Measurements from ENCODE around the gene FCF1. TPM values are rescaled to one million over a fixed set of nuclear protein-coding genes. Genes with fewer than 3 reads are reported as not detected.
A peak's percentile ranks its signal among the peaks of the same experiment; 100 is the strongest.

The FCF1 gene
- total and polyA plus RNA-seq, 2 experiments from 2014 or later: 30.3 to 58.7 TPM

DNA sequence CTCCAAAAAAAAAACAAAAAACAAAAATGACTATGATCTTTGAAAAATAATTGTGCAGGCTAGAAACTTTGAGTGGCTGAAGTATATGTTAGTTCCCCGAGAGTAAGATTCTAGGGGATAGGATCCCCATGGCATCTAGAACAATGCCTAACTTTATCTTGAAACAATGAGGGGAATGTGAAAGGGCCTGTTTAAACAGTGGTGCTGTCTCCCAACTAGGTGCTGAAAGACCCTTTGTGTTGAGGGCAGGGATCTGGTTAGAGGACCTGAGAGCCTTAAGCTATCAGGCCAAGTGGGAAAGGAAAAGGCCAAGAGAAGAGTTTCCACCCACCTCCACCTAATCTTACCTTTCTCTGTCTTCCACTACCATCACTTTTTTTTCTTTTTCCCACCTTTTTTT, 43.4 kb downstream of the FCF1 start:
- peak; percentile 92 for ATAC-seq

More for the DNA sequence above, 43.4 kb downstream of the FCF1 start:
- no peaks in the 10 kb centered on the region for H4K20me1 ChIP-seq (replicated peaks; ENCODE audit: insufficient read depth)
- H3K4me2 ChIP-seq: no peak overlapping the region
- peaks cover 15% of the 10 kb centered on the region; the same call in 2 of the 3 replicates for H3K36me3 Mint-ChIP-seq (ENCODE audit: low read depth)
- no peak overlapping the region for H3K4me3 Mint-ChIP-seq
- no peaks in the 10 kb centered on the region for H3K27me3 ChIP-seq (ENCODE audit: insufficient read depth)
- no peaks in the 10 kb centered on the region for H3F3A ChIP-seq (replicated peaks; ENCODE audit: low read depth)
- no peak overlapping the region for H3K27ac Mint-ChIP-seq
- H3K9me2 ChIP-seq (ENCODE audit: insufficient read depth): no peaks in the 10 kb centered on the region
- no peaks in the 10 kb centered on the region for H3K79me2 ChIP-seq (replicated peaks; ENCODE audit: insufficient read depth)
- no peak overlapping the region for H3K4me3 ChIP-seq
- peaks cover 21% of the 10 kb centered on the region for H3K9me3 Mint-ChIP-seq
- no peak for TF ChIP-seq NANOG (IDR thresholded peaks at IDR 0.05; ENCODE audit: borderline replicate concordance)
- TF ChIP-seq, protein P1, sequence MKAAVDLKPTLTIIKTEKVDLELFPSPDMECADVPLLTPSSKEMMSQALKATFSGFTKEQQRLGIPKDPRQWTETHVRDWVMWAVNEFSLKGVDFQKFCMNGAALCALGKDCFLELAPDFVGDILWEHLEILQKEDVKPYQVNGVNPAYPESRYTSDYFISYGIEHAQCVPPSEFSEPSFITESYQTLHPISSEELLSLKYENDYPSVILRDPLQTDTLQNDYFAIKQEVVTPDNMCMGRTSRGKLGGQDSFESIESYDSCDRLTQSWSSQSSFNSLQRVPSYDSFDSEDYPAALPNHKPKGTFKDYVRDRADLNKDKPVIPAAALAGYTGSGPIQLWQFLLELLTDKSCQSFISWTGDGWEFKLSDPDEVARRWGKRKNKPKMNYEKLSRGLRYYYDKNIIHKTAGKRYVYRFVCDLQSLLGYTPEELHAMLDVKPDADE (IDR thresholded peaks at IDR 0.05): no peak
- no peak for TF ChIP-seq ZNF462 (CRISPR knock-in tag; IDR thresholded peaks at IDR 0.05)
- TF ChIP-seq STAT1 (IDR thresholded peaks at IDR 0.05; ENCODE audit: unreplicated experiment): no peak
- TF ChIP-seq EZH2 (IDR thresholded peaks at IDR 0.05; ENCODE audit: low read depth, unreplicated experiment): no peak
- no peak for TF ChIP-seq POLR2AphosphoS5 (IDR thresholded peaks at IDR 0.05; ENCODE audit: low read depth)
- TF ChIP-seq, protein P2, sequence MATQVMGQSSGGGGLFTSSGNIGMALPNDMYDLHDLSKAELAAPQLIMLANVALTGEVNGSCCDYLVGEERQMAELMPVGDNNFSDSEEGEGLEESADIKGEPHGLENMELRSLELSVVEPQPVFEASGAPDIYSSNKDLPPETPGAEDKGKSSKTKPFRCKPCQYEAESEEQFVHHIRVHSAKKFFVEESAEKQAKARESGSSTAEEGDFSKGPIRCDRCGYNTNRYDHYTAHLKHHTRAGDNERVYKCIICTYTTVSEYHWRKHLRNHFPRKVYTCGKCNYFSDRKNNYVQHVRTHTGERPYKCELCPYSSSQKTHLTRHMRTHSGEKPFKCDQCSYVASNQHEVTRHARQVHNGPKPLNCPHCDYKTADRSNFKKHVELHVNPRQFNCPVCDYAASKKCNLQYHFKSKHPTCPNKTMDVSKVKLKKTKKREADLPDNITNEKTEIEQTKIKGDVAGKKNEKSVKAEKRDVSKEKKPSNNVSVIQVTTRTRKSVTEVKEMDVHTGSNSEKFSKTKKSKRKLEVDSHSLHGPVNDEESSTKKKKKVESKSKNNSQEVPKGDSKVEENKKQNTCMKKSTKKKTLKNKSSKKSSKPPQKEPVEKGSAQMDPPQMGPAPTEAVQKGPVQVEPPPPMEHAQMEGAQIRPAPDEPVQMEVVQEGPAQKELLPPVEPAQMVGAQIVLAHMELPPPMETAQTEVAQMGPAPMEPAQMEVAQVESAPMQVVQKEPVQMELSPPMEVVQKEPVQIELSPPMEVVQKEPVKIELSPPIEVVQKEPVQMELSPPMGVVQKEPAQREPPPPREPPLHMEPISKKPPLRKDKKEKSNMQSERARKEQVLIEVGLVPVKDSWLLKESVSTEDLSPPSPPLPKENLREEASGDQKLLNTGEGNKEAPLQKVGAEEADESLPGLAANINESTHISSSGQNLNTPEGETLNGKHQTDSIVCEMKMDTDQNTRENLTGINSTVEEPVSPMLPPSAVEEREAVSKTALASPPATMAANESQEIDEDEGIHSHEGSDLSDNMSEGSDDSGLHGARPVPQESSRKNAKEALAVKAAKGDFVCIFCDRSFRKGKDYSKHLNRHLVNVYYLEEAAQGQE (IDR thresholded peaks at IDR 0.05; ENCODE audit: unreplicated experiment): peak; percentile 56
- no peak for TF ChIP-seq CREB1 (CRISPR knock-in tag; IDR thresholded peaks at IDR 0.05; ENCODE audit: low read depth)
- peak; percentile 52 for DNase-seq (ENCODE audit: low spot score)
- no peak overlapping the region for H2AFZ ChIP-seq
- no peaks in the 10 kb centered on the region for H3K4me1 Mint-ChIP-seq
- no peak overlapping the region for H3K27ac ChIP-seq (ENCODE audit: low read depth)
- no peaks in the 10 kb centered on the region for H3K36me3 ChIP-seq (ENCODE audit: insufficient read depth)
- no peaks in the 10 kb centered on the region for H3K4me1 ChIP-seq (ENCODE audit: insufficient read depth)
- peaks cover 7% of the 10 kb centered on the region for H3K27me3 Mint-ChIP-seq (ENCODE audit: insufficient read depth, low read depth, poor library complexity)
